Cardiac muscle cell (in vitro differentiated cells and primary cell): ENCODE measurements around the gene SLC7A14. TPM values are rescaled to one million over a fixed set of nuclear protein-coding genes. Genes with fewer than 3 reads are reported as not detected.

Source experiments
- DNase-seq, 2 donors: peaks; one replicate each; pipeline versions ENCODE4 v3.0.0 to v3.0.0-alpha.2; 2010 to 2017; ENCODE audit warnings: low read depth in 1 of 2, low spot score in 1 of 2
- H3K27ac ChIP-seq: fragments of 200-600 bp; sonication (generic); 2 replicates; pipeline ENCODE4 v1.5.1; 2016
- H3K27me3 ChIP-seq: fragments of 200-600 bp; sonication (generic); 2 replicates; pipeline ENCODE4 v1.6.0; 2016; ENCODE audit warnings: control low read depth
- H3K36me3 ChIP-seq: fragments of 200-600 bp; sonication (generic); 2 replicates; pipeline ENCODE4 v1.5.1; 2016; ENCODE audit warnings: control low read depth
- H3K4me1 ChIP-seq: fragments of 200-600 bp; sonication (generic); 2 replicates; pipeline ENCODE4 v1.8.1; 2017; ENCODE audit warnings: low read depth, mild to moderate bottlenecking, mixed run types
- H3K4me3 ChIP-seq: fragments of 200-600 bp; sonication (generic); 2 replicates; pipeline ENCODE4 v1.5.1; 2016; ENCODE audit warnings: mild to moderate bottlenecking
- H3K9me3 ChIP-seq: fragments of 200-600 bp; sonication (generic); 2 replicates; pipeline ENCODE4 v1.5.1; 2017; ENCODE audit warnings: low read depth, mild to moderate bottlenecking, control low read depth
- CTCF ChIP-seq: IDR thresholded peaks from 2 replicates; pipeline ENCODE4 v1.5.1; 2012; ENCODE audit warnings: low read depth, mild to moderate bottlenecking, low read length
- polyA plus RNA-seq: library from polyadenylated mRNA; unstranded; fragments of >200 nt; fragmentation: Nextera tagmentation; extraction: Ambion mirVana; gene quantifications from 2 replicates; pipeline ENCODE4 v1.2.1, GENCODE V29; 2016
- total RNA-seq: library from RNA; depleted of rRNA; stranded (reverse); fragments of >200 nt; gene quantifications from 2 replicates; pipeline ENCODE4 v1.2.3, GENCODE V29; 2016

The SLC7A14 gene
- total and polyA plus RNA-seq, 2 experiments from 2014 or later, result not detected

DNA sequence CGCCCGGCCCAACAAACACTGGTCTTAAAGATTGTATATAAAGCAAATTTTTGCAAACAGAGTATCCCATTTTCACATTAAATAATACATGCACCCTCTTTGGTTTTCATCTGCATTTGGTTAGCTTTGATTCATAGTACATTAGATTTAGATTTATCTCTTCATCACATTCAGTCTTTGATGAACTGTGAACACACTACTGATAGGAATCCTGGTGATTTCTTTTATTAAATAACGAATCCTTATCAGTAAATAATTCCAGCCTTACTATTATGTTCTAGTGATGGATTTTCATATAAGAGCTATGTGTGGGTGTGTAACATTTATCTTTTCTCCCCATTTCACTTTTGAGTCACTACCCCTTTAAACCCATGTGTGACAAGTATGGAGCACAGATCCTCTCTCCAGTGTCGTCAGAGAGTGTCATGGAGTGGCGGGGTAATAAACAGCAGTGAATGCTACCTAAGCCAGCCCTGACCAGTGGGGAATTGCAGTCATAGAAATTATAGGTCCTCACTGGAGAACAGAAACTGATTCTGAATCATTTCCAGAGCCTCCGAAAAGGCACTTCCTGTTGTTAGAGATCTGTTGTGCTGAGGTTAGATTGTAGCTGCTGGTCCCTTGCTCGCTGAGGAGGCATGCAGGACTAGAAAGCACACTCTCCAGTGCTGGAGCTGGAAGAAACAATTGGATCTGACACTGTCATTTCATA, 22.0 kb downstream of the SLC7A14 start:
- peak in 1 of 2 donors; percentile 74 for DNase-seq
- Histone ChIP-seq H3K36me3 (no peaks in the 10 kb centered on the region), H3K27ac (no peak overlapping the region), H3K27me3 (no peaks in the 10 kb centered on the region), H3K4me3 (no peak overlapping the region), H3K9me3 (no peaks in the 10 kb centered on the region), H3K4me1 (no peaks in the 10 kb centered on the region)
- no peak for TF ChIP-seq CTCF

- Histone ChIP-seq H3K27me3 (no peaks in the 10 kb centered on the region), H3K9me3 (no peaks in the 10 kb centered on the region), H3K4me1 (no peaks in the 10 kb centered on the region), H3K36me3 (no peaks in the 10 kb centered on the region), H3K4me3 (no peak overlapping the region), H3K27ac (no peak overlapping the region)
- TF ChIP-seq CTCF, result no peak
- DNase-seq, result no peak
Observed at GRCh38 chr3:170562080-170562479, 23.8 kb downstream of the SLC7A14 start.

DNA sequence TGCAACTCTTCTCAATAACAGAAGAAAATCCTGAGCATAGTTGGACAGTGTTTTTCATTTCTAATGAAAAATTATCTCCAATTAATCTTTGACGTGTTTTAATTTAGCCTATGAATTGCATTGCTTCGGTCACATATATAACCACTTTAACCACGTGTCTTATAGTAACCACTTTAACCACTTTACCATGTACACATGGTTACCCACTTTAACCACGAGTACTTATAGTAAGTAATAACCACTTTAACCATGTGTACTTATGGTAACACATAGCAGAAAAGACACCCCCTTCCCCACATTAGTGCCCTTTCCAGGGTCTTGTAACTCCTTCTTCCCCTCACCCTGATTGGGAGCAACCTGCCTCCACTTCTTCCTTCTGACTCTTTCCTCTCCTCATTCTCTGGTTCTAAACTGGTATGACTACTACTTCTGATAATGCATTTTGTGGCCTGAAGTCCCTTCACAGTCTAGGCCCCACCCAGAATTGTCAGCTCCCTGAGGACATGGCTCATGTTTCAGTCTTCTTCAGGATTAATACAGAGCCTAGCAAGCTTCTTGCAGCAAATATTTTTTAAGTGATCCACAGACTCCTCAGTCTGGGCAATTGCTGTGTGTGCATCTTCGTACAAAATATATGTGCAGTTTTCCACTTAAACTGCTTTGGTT, 25.0 kb downstream of the SLC7A14 start:
- no peak overlapping the region for H3K4me3 ChIP-seq
- H3K36me3 ChIP-seq, result no peaks in the 10 kb centered on the region
- H3K9me3 ChIP-seq, result no peaks in the 10 kb centered on the region
- DNase-seq, result no peak
- no peak for TF ChIP-seq CTCF
- no peaks in the 10 kb centered on the region for H3K4me1 ChIP-seq
- H3K27ac ChIP-seq, result no peak overlapping the region
- H3K27me3 ChIP-seq, result no peaks in the 10 kb centered on the region

DNA sequence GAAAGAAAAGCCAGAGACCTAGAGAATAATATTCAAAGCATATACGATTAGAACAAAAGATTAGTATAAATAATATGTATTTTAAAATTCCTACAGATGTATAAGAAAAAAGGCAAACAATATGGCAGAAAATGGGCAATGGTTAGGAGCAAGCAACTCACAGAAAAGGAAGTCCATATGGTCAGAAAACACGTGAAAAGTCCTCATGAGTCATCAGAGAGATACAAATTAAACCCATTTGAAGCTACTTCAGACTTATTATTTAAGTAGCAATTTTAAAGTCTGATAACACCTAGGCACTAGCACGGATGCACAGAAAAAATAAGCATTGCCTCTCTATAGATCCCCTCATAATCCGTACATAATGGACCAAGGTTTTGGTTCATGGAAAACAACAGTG, 25.6 kb downstream of the SLC7A14 start:
- Histone ChIP-seq H3K4me3 (no peak overlapping the region), H3K9me3 (no peaks in the 10 kb centered on the region), H3K27ac (no peak overlapping the region), H3K4me1 (no peaks in the 10 kb centered on the region), H3K36me3 (no peaks in the 10 kb centered on the region), H3K27me3 (no peaks in the 10 kb centered on the region)
- no peak for DNase-seq
- TF ChIP-seq CTCF, result no peak

DNA sequence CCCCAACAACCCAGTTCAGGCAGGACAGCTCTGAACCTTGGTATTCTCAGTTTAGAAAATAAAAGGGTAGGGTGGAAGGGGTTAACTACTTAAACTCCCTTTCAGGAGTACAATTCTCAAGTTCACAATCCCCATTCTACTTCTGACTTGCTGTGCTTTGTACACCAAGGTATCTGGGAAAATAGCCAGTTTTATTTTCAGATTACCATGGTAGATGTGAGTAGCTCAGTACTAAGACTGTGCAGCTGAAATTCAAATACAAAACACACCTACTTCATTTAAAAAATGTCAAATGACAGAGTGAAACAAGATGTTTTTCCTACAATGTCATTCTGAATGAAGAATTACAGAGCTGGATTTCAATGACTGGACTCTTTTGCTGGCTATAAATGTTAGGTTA, 27.4 kb downstream of the SLC7A14 start:
- no peak for TF ChIP-seq CTCF
- Histone ChIP-seq H3K27ac (no peak overlapping the region), H3K27me3 (no peaks in the 10 kb centered on the region), H3K36me3 (no peaks in the 10 kb centered on the region), H3K4me3 (no peak overlapping the region), H3K9me3 (no peaks in the 10 kb centered on the region), H3K4me1 (no peaks in the 10 kb centered on the region)
- no peak for DNase-seq
